Activated CD8-positive, alpha-beta T cell treated with anti-CD3 and anti-CD28 coated beads for 36 hours (primary cell): ENCODE results near the gene SETDB1. TPM values are rescaled to one million over a fixed set of nuclear protein-coding genes. Genes with fewer than 3 reads are reported as not detected.
A peak's percentile ranks its signal among the peaks of the same experiment; 100 is the strongest.

Source experiments
- ATAC-seq: fragments of 200-7000 bp; cut with Tn5 transposase; one replicate; pipeline ENCODE4 v1.10.0; 2021; ENCODE audit warnings: mild to moderate bottlenecking, moderate library complexity
- CTCF ChIA-PET: fragments of 350-600 bp; sonication (Branson Sonifier 250); formaldehyde crosslinking; loops from one replicate; lab custom pipeline; 2021; ENCODE audit warnings: antibody characterized with exemption; lab: Charles Lee
- POLR2A ChIA-PET: fragments of 350-600 bp; sonication (Branson Sonifier 250); formaldehyde crosslinking; loops from one replicate; lab custom pipeline; 2021; ENCODE audit warnings: antibody characterized with exemption; lab: Charles Lee
- DNase-seq: peaks from one replicate; pipeline ENCODE4 v3.0.0-alpha.2; 2020
- H3K27ac Mint-ChIP-seq: one replicate; pipeline ENCODE4 v1.8.0; 2021; ENCODE audit warnings: mild to moderate bottlenecking, mixed read lengths
- H3K27me3 Mint-ChIP-seq: one replicate; pipeline ENCODE4 v1.8.0; 2021; ENCODE audit warnings: mixed read lengths
- H3K36me3 Mint-ChIP-seq: one replicate; pipeline ENCODE4 v1.8.0; 2021; ENCODE audit warnings: low read depth, mixed read lengths
- H3K4me1 Mint-ChIP-seq: one replicate; pipeline ENCODE4 v1.8.0; 2021; ENCODE audit warnings: low read depth, mixed read lengths
- H3K4me3 Mint-ChIP-seq: one replicate; pipeline ENCODE4 v1.8.0; 2021; ENCODE audit warnings: mild to moderate bottlenecking, moderate library complexity, mixed read lengths
- H3K9me3 Mint-ChIP-seq: one replicate; pipeline ENCODE4 v1.8.0; 2021; ENCODE audit warnings: mixed read lengths
- CTCF ChIP-seq: fragments of 200-600 bp; IDR thresholded peaks from one replicate; pipeline ENCODE4 v1.8.0; 2022; ENCODE audit warnings: antibody characterized with exemption, mild to moderate bottlenecking
- intact Hi-C: fragments of 100-400 bp; cut with micrococcal nuclease; formaldehyde crosslinking; loops from one replicate; pipeline ENCODE4 v1.10.0; 2022
- total RNA-seq, 2 experiments: library from RNA; stranded (reverse); gene quantifications; one replicate each; pipeline ENCODE4 v1.2.3, GENCODE V29; 2021

Gene SETDB1
- total RNA-seq, 2 experiments from 2014 or later: 45.1 to 52.3 TPM

GRCh38 chr1:150981177-150981804 is 55.1 kb downstream of the SETDB1 start:
- ChIA-PET POLR2A (interaction anchor here (0.6 to 3.1 kb wide), 3 partner anchors 17 to 466 kb away, joined by 3 to 9 read pairs (median 3); partner anchors contain the start of genes FALEC and MINDY1), CTCF (interaction anchor here (1.1 to 8.4 kb wide), 5 partner anchors 15 to 216 kb away, joined by 3 to 103 read pairs (median 4); partner anchors contain the start of gene CTSS)
- H3K36me3 Mint-ChIP-seq: no peaks in the 10 kb centered on the region
- no peak for TF ChIP-seq CTCF
- H3K4me3 Mint-ChIP-seq: no peak overlapping the region
- ATAC-seq (no peak), DNase-seq (no peak)
- no peaks in the 10 kb centered on the region for H3K9me3 Mint-ChIP-seq
- H3K27ac Mint-ChIP-seq: no peak overlapping the region
- H3K4me1 Mint-ChIP-seq: peaks cover 26% of the 10 kb centered on the region
- H3K27me3 Mint-ChIP-seq: no peaks in the 10 kb centered on the region
- intact Hi-C loops: no loop called here

- ChIA-PET POLR2A (interaction anchor here (0.8 to 3.1 kb wide), 4 partner anchors 16 to 364 kb away, joined by 3 to 9 read pairs (median 4); partner anchors contain the start of gene MINDY1), CTCF (interaction anchor here (0.9 to 8.4 kb wide), 4 partner anchors 11 to 217 kb away, joined by 3 to 103 read pairs (median 3); partner anchors contain the start of gene CTSS)
- peaks cover 18% of the 10 kb centered on the region for H3K4me1 Mint-ChIP-seq
- intact Hi-C loops: no loop called here
- no peaks in the 10 kb centered on the region for H3K9me3 Mint-ChIP-seq
- H3K27ac Mint-ChIP-seq: no peak within 1 kb of the TSS
- peak; percentile 28 for DNase-seq
- H3K36me3 Mint-ChIP-seq: no peaks in the 10 kb centered on the region
- ATAC-seq: peak; percentile 12
- H3K4me3 Mint-ChIP-seq: no peak within 1 kb of the TSS
- no peak for TF ChIP-seq CTCF
- no peaks in the 10 kb centered on the region for H3K27me3 Mint-ChIP-seq
These were observed 55.9 kb downstream of the SETDB1 start, which contains the start of gene ANXA9 for GRCh38 chr1:150981805-150982712. Gene ANXA9, plus strand, starts transcription at chr1:150982292. Its CDS starts 814 bp downstream, at chr1:150983106.

- TF ChIP-seq CTCF: no peak
- no peaks in the 10 kb centered on the region for H3K36me3 Mint-ChIP-seq
- DNase-seq: no peak
- H3K9me3 Mint-ChIP-seq: no peaks in the 10 kb centered on the region
- CTCF ChIA-PET: interaction anchor here (0.7 to 4.0 kb wide), 4 partner anchors 10 to 251 kb away, joined by 3 to 40 read pairs (median 7); no protein-coding TSS in a partner anchor
- H3K4me1 Mint-ChIP-seq: peaks cover 5% of the 10 kb centered on the region
- H3K4me3 Mint-ChIP-seq: no peak overlapping the region
- no peak overlapping the region for H3K27ac Mint-ChIP-seq
- H3K27me3 Mint-ChIP-seq: no peaks in the 10 kb centered on the region
- POLR2A ChIA-PET: interaction anchor here (0.7 to 1.4 kb wide), 3 partner anchors 9 to 297 kb away, joined by 3 to 5 read pairs (median 3); no protein-coding TSS in a partner anchor
- intact Hi-C loops: no loop called here
- ATAC-seq: no peak
These were observed 59.1 kb downstream of the SETDB1 start for GRCh38 chr1:150985179-150985825.

GRCh38 chr1:150987924-150988323 is 61.8 kb downstream of the SETDB1 start:
- no peaks in the 10 kb centered on the region for H3K9me3 Mint-ChIP-seq
- CTCF ChIA-PET: interaction anchor here (1.5 to 4.0 kb wide), 3 partner anchors 7 to 17 kb away, joined by 4 to 40 read pairs (median 10); no protein-coding TSS in a partner anchor
- no peak for TF ChIP-seq CTCF
- no peak for ATAC-seq
- DNase-seq: no peak
- no peak overlapping the region for H3K4me3 Mint-ChIP-seq
- intact Hi-C loops: no loop called here
- no peaks in the 10 kb centered on the region for H3K27me3 Mint-ChIP-seq
- POLR2A ChIA-PET: no interaction called here
- no peak overlapping the region for H3K27ac Mint-ChIP-seq
- no peaks in the 10 kb centered on the region for H3K36me3 Mint-ChIP-seq
- peaks cover 5% of the 10 kb centered on the region for H3K4me1 Mint-ChIP-seq
